Brain microvascular endothelial cell (primary cell): ENCODE data around the gene ASIC3.

Experiments
- DNase-seq: peaks from one replicate; pipeline ENCODE4 v3.0.0-alpha.2; 2020
- H3K27ac ChIP-seq: fragments of 250-450 bp; sonication (Bioruptor Pico); 2 replicates; pipeline ENCODE4 v1.5.1; 2020; ENCODE audit warnings: mild to moderate bottlenecking, moderate library complexity
- H3K27me3 ChIP-seq: fragments of 250-450 bp; sonication (Bioruptor Pico); replicated peaks from 2 replicates; pipeline ENCODE4 v1.5.1; 2020; ENCODE audit warnings: mild to moderate bottlenecking
- H3K36me3 ChIP-seq: fragments of 250-450 bp; sonication (Bioruptor Pico); replicated peaks from 2 replicates; pipeline ENCODE4 v1.5.1; 2020; ENCODE audit warnings: mild to moderate bottlenecking
- H3K4me3 ChIP-seq: 2 replicates; pipeline ENCODE4 v1.5.1; 2011; ENCODE audit warnings: low read depth, mild to moderate bottlenecking, control low read depth, low read length, moderate library complexity
- in situ Hi-C: cut with HindIII; loops from 2 replicates; pipeline ENCODE4 v1.10.0; 2017; ENCODE audit warnings: low sequenced_read_pairs, low pct_ligation_motif_present
- TF ChIP-seq, protein P1 (sequence below): IDR thresholded peaks from 2 replicates; pipeline ENCODE4 v1.5.1; 2011; ENCODE audit warnings: low read depth, mild to moderate bottlenecking, moderate library complexity, low read length, control low read depth, inconsistent platforms; ENCODE audit errors: missing control alignments

ASIC3 gene

DNA sequence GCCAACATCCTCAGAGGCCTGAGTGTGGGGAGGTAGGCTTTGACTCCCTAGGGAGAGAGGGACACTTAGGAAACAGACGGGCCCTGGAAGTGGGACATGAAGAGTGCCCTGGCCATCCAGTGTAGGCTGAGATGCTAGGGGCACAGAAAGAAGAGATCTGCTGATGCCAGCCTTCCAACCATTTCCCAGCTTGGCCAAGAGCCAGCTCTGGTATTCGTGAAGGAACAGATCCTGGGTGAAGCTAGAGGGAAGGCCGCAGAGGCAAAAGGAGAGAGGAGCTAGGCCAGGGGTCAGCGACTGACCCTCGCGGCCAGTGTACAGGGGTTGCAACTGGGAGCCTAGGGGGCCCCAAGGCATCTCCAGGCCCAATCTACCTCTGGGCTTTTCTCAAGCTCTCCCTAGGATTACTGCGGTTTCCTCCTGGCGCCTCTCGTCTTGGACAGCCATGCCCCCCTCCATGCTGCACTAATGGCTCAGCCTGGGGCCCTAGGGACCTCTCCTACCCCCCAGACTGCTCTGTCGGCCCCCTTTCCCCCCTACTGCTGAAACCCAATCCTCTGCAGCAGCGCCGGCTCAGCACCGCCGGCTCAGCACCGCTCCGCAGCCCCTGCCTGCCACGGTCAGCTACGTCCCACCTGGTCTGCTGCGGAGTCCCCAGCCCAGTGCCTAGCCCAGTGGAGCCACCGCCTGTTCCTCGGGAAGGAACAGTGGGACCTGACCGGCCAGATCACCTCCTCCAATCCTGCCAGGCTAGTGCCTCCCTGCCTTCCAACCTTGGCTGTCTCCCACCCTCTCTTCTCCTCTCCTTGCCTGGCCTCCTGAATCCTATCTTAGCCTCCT is at the start of gene ASIC3:
Gene ASIC3 (plus strand): TSS at position 556 of the 840 bp plus-strand sequence. CDS start 355 bp downstream, outside the sequence.
- DNase-seq, result no peak
- H3K36me3 ChIP-seq, result no peaks in the 10 kb centered on the region
- peaks cover 7% of the 10 kb centered on the region for H3K27me3 ChIP-seq
- in situ Hi-C loops, result no loop called here
- H3K4me3 ChIP-seq, result no peak within 1 kb of the TSS
- H3K27ac ChIP-seq, result no peak within 1 kb of the TSS
- TF ChIP-seq, protein P1, sequence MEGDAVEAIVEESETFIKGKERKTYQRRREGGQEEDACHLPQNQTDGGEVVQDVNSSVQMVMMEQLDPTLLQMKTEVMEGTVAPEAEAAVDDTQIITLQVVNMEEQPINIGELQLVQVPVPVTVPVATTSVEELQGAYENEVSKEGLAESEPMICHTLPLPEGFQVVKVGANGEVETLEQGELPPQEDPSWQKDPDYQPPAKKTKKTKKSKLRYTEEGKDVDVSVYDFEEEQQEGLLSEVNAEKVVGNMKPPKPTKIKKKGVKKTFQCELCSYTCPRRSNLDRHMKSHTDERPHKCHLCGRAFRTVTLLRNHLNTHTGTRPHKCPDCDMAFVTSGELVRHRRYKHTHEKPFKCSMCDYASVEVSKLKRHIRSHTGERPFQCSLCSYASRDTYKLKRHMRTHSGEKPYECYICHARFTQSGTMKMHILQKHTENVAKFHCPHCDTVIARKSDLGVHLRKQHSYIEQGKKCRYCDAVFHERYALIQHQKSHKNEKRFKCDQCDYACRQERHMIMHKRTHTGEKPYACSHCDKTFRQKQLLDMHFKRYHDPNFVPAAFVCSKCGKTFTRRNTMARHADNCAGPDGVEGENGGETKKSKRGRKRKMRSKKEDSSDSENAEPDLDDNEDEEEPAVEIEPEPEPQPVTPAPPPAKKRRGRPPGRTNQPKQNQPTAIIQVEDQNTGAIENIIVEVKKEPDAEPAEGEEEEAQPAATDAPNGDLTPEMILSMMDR, result no peak

DNA sequence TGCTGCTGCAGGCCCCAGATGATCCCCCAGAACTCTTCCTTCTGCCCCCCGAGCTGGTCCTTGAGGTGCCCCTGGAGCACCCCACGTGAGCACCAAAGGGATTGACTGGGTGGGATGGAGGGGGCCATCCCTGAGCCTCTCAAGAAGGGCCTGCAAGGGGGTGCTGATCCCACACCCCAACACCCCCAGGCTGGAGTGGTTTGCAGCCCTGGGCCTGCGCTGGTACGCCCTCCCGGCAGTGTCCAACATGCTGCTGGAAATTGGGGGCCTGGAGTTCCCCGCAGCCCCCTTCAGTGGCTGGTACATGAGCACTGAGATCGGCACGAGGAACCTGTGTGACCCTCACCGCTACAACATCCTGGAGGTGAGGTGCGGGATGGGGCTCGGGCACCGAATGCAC is 49.3 kb upstream of the ASIC3 start:
- H3K4me3 ChIP-seq, result no peak overlapping the region
- H3K27me3 ChIP-seq, result no peaks in the 10 kb centered on the region
- H3K36me3 ChIP-seq, result no peaks in the 10 kb centered on the region
- TF ChIP-seq, protein P1, result no peak
- H3K27ac ChIP-seq, result no peak overlapping the region
- DNase-seq, result no peak
- in situ Hi-C loops, result no loop called here

DNA sequence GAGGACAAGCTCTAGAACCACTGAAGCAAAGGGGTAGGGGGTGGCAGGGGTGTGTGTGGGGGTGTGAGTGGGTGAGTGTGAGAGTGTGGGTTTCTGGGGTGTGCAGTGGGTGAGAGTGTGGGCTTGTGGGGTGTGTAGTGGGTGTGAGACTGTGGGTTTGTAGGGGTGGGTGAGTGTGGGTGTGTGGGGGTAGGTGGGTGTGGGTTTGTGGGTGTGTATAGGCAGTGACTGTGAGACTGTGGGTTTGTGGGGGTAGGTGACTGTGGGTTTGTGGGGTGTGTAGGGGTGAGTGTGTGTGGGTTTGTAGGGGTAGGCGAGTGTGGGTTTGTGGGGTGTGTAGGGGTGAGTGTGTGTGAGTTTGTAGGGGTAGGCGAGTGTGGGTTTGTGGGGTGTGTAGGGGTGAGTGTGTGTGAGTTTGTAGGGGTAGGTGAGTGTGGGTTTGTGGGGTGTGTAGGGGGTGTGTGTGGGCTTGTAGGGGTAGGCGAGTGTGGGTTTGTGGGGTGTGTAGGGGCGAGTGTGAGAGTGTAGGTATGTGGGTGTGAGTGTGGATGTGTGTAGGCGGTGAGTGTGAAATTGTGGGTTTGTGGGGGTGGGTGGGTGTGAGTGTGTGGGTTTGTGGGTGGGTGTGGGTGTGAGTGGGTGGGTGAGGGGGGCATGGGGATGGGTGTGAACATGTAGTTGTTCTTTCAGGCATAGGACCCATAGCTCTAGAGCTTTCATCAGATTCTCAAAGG is 48.7 kb upstream of the ASIC3 start:
- H3K27me3 ChIP-seq, result no peaks in the 10 kb centered on the region
- H3K36me3 ChIP-seq, result no peaks in the 10 kb centered on the region
- H3K27ac ChIP-seq, result no peak overlapping the region
- TF ChIP-seq, protein P1, result no peak
- DNase-seq, result no peak
- in situ Hi-C loops, result no loop called here
- H3K4me3 ChIP-seq, result no peak overlapping the region

DNA sequence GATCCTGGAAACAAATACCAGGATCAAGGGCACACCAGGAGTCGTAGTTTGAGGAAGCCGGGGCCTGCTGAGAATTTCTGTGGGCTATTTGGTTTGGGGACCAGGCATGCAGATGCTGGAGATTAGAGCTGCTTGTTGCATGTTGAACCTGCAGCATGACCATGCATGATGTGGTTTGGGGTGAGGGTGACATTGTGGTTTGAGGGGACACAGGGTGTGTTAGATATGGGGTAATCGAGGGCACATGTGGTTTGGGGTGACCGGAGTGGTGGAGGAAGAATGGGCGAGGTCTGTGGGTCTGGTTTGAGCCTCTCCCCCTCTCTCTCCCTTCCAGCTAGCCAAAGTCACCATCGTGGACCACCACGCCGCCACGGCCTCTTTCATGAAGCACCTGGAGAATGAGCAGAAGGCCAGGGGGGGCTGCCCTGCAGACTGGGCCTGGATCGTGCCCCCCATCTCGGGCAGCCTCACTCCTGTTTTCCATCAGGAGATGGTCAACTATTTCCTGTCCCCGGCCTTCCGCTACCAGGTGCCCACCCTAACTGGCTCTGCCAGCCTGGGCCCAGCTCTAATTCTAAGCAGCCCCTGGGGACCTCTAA is 47.3 kb upstream of the ASIC3 start:
- Histone ChIP-seq H3K4me3 (no peak overlapping the region), H3K27me3 (no peaks in the 10 kb centered on the region), H3K36me3 (no peaks in the 10 kb centered on the region), H3K27ac (no peak overlapping the region)
- no peak for DNase-seq
- TF ChIP-seq, protein P1, result no peak
- in situ Hi-C loops, result no loop called here

DNA sequence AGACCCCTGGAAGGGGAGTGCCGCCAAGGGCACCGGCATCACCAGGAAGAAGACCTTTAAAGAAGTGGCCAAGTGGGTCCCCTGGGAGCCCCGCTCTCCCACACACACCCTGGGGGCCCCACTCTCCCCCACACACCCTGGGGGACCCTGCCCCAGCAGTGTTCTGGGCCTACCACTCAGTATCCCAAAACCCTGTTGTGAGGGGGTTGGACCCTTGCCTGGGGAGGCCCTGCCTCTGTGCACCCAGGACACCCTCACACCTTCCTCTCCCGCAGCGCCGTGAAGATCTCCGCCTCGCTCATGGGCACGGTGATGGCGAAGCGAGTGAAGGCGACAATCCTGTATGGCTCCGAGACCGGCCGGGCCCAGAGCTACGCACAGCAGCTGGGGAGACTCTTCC is 46.8 kb upstream of the ASIC3 start:
- Histone ChIP-seq H3K4me3 (no peak overlapping the region), H3K27ac (no peak overlapping the region), H3K36me3 (no peaks in the 10 kb centered on the region), H3K27me3 (no peaks in the 10 kb centered on the region)
- in situ Hi-C loops, result no loop called here
- TF ChIP-seq, protein P1, result no peak
- DNase-seq, result no peak
